Neural cell (in vitro differentiated cells): Measurements from ENCODE around the gene IL1RAPL2. TPM values are rescaled to one million over a fixed set of nuclear protein-coding genes. Genes with fewer than 3 reads are reported as not detected.

Source experiments
- H2AFZ ChIP-seq: fragments of 200-600, 300-800 bp; sonication (generic), shearing (Covaris generic); 2 replicates; pipeline ENCODE4 v1.6.0; 2014; ENCODE audit warnings: low read depth, mild to moderate bottlenecking, antibody characterized with exemption, low read length, moderate library complexity
- H3F3A ChIP-seq: fragments of 200-600 bp; shearing (Covaris generic); 2 replicates; pipeline ENCODE4 v1.6.1; 2016; ENCODE audit warnings: mild to moderate bottlenecking, moderate library complexity, mixed read lengths, antibody characterized with exemption, low read length; ENCODE audit not compliant: insufficient read depth, poor library complexity, severe bottlenecking
- H3K27ac ChIP-seq: fragments of 200-600, 300-800 bp; sonication (generic), shearing (Covaris generic); 2 replicates; pipeline ENCODE4 v1.5.1; 2014; ENCODE audit warnings: mild to moderate bottlenecking, low read length, moderate library complexity
- H3K27me3 ChIP-seq: fragments of 300-800, 200-600 bp; sonication (generic), shearing (Covaris generic); 2 replicates; pipeline ENCODE4 v1.6.0; 2014; ENCODE audit warnings: mild to moderate bottlenecking, low read depth, low read length, moderate library complexity; ENCODE audit not compliant: insufficient read depth
- H3K36me3 ChIP-seq: fragments of 300-800, 200-600 bp; sonication (generic), shearing (Covaris generic); 2 replicates; pipeline ENCODE4 v1.5.1; 2014; ENCODE audit warnings: mild to moderate bottlenecking, antibody characterized with exemption, low read length, moderate library complexity; ENCODE audit not compliant: insufficient read depth
- H3K4me2 ChIP-seq: fragments of 300-800, 200-600 bp; sonication (generic), shearing (Covaris generic); 2 replicates; pipeline ENCODE4 v1.6.0; 2014; ENCODE audit warnings: mild to moderate bottlenecking, low read length
- H3K4me3 ChIP-seq: fragments of 300-800, 200-600 bp; sonication (generic), shearing (Covaris generic); 2 replicates; pipeline ENCODE4 v1.5.1; 2014; ENCODE audit warnings: mild to moderate bottlenecking, low read length, moderate library complexity
- H3K79me2 ChIP-seq: fragments of 200-600 bp; shearing (Covaris generic); replicated peaks from 2 replicates; pipeline ENCODE4 v1.6.0; 2014; ENCODE audit warnings: mild to moderate bottlenecking, low read length, moderate library complexity; ENCODE audit not compliant: insufficient read depth
- H3K9ac ChIP-seq: fragments of 300-800, 200-600 bp; sonication (generic), shearing (Covaris generic); 2 replicates; pipeline ENCODE4 v1.6.1; 2016; ENCODE audit warnings: mild to moderate bottlenecking, low read length, mixed read lengths
- H3K9me2 ChIP-seq: fragments of 200-600 bp; shearing (Covaris generic); 2 replicates; pipeline ENCODE4 v1.6.1; 2016; ENCODE audit warnings: mild to moderate bottlenecking, low read length, mixed read lengths; ENCODE audit not compliant: insufficient read depth
- H3K9me3 ChIP-seq: fragments of 200-600, 300-800 bp; sonication (generic), shearing (Covaris generic); 2 replicates; pipeline ENCODE4 v1.6.1; 2016; ENCODE audit warnings: mild to moderate bottlenecking, mixed run types, low read length, moderate library complexity, mixed read lengths
- H4K20me1 ChIP-seq: fragments of 200-600 bp; shearing (Covaris generic); 2 replicates; pipeline ENCODE4 v1.6.1; 2016; ENCODE audit warnings: mild to moderate bottlenecking, mixed run types; ENCODE audit not compliant: insufficient read depth
- EP300 ChIP-seq: fragments of 450-650 bp; conservative IDR thresholded peaks from 2 replicates; pipeline ENCODE4 v1.6.1; 2014; ENCODE audit warnings: antibody characterized with exemption, mild to moderate bottlenecking, moderate library complexity; ENCODE audit not compliant: poor library complexity, severe bottlenecking
- EZH2 ChIP-seq: fragments of 200-600, 300-800 bp; shearing (Covaris generic), sonication (generic); IDR thresholded peaks from 2 replicates; pipeline ENCODE4 v1.6.1; 2014; ENCODE audit warnings: antibody characterized with exemption, low read length, borderline replicate concordance, mild to moderate bottlenecking; ENCODE audit not compliant: insufficient read depth, poor library complexity, severe bottlenecking
- MXI1 ChIP-seq: fragments of 450-650 bp; conservative IDR thresholded peaks from 2 replicates; pipeline ENCODE4 v1.6.1; 2014; ENCODE audit warnings: antibody characterized with exemption, mild to moderate bottlenecking; ENCODE audit not compliant: poor library complexity, severe bottlenecking
- POLR2AphosphoS5 ChIP-seq: IDR thresholded peaks from 2 replicates; pipeline ENCODE4 v1.6.1; 2012
- RAD21 ChIP-seq: fragments of 450-650 bp; conservative IDR thresholded peaks from 2 replicates; pipeline ENCODE4 v1.6.1; 2014; ENCODE audit warnings: antibody characterized with exemption, mild to moderate bottlenecking, moderate library complexity
- SMC3 ChIP-seq: fragments of 450-650 bp; conservative IDR thresholded peaks from 2 replicates; pipeline ENCODE4 v1.6.1; 2014; ENCODE audit warnings: antibody characterized with exemption, mild to moderate bottlenecking, moderate library complexity; ENCODE audit not compliant: poor library complexity
- TAF1 ChIP-seq: IDR thresholded peaks from 2 replicates; pipeline ENCODE4 v1.6.1; 2012; ENCODE audit warnings: low read depth
- polyA plus RNA-seq: library from polyadenylated mRNA; depleted of rRNA; stranded (reverse); fragments of >200 nt; gene quantifications from 2 replicates; pipeline ENCODE4 v1.2.3, GENCODE V29; 2014
- TF ChIP-seq, protein P1 (sequence below): IDR thresholded peaks from 2 replicates; pipeline ENCODE4 v1.6.1; 2012; ENCODE audit warnings: borderline replicate concordance
- TF ChIP-seq, protein P2 (sequence below): fragments of 450-650 bp; IDR thresholded peaks from 2 replicates; pipeline ENCODE4 v1.5.1; 2014; ENCODE audit warnings: antibody characterized with exemption, mild to moderate bottlenecking, moderate library complexity; ENCODE audit not compliant: poor library complexity, severe bottlenecking

Gene IL1RAPL2
- polyA plus RNA-seq, 1 donor from 2014 or later, result not detected

DNA sequence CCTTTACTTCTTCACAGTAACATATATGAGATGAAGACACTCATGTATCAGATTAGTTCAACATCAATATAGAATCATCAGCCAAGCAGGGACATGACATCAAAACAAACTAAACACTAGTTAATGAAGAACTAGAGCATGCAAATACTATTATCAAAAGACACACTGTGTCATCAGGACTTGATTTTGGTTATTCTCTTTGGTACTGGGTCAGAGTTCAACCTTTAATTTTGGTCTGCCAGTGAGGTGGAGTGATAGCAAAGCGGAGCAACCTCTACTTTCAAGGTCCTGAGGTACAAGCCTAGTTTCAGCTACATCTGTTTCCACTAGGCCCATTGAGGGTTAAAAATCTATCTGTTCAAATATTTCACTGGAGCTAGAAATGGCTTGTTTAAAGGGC is 584.0 kb downstream of the IL1RAPL2 start:
- TF ChIP-seq TAF1 (no peak), MXI1 (no peak)
- no peak overlapping the region for H3K9ac ChIP-seq

DNA sequence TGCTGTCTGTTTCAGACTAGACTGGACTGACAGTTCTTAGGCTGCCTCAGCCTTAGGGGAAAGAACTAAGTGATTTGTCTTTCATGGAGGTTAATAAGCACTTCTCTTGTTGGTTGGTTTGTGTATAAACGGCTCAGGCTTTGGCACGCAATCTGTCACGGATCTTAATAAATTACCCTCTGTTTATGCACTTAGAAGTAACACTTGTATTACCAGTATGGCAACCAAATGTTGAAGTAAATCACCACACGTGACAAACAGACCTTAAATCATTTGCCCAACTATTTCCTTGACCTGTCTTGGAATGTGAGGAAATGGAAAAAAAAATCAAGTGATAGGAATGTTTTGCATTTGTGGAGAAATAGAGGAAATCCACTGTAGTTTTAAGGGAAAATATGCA is 584.6 kb downstream of the IL1RAPL2 start:
- H3K27me3 ChIP-seq, result no peaks in the 10 kb centered on the region
- H3K9me3 ChIP-seq, result no peaks in the 10 kb centered on the region
- no peak for TF ChIP-seq TAF1
- TF ChIP-seq POLR2AphosphoS5, result no peak
- TF ChIP-seq, protein P1, sequence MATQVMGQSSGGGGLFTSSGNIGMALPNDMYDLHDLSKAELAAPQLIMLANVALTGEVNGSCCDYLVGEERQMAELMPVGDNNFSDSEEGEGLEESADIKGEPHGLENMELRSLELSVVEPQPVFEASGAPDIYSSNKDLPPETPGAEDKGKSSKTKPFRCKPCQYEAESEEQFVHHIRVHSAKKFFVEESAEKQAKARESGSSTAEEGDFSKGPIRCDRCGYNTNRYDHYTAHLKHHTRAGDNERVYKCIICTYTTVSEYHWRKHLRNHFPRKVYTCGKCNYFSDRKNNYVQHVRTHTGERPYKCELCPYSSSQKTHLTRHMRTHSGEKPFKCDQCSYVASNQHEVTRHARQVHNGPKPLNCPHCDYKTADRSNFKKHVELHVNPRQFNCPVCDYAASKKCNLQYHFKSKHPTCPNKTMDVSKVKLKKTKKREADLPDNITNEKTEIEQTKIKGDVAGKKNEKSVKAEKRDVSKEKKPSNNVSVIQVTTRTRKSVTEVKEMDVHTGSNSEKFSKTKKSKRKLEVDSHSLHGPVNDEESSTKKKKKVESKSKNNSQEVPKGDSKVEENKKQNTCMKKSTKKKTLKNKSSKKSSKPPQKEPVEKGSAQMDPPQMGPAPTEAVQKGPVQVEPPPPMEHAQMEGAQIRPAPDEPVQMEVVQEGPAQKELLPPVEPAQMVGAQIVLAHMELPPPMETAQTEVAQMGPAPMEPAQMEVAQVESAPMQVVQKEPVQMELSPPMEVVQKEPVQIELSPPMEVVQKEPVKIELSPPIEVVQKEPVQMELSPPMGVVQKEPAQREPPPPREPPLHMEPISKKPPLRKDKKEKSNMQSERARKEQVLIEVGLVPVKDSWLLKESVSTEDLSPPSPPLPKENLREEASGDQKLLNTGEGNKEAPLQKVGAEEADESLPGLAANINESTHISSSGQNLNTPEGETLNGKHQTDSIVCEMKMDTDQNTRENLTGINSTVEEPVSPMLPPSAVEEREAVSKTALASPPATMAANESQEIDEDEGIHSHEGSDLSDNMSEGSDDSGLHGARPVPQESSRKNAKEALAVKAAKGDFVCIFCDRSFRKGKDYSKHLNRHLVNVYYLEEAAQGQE, result no peak
- no peak for TF ChIP-seq SMC3
- TF ChIP-seq, protein P2, sequence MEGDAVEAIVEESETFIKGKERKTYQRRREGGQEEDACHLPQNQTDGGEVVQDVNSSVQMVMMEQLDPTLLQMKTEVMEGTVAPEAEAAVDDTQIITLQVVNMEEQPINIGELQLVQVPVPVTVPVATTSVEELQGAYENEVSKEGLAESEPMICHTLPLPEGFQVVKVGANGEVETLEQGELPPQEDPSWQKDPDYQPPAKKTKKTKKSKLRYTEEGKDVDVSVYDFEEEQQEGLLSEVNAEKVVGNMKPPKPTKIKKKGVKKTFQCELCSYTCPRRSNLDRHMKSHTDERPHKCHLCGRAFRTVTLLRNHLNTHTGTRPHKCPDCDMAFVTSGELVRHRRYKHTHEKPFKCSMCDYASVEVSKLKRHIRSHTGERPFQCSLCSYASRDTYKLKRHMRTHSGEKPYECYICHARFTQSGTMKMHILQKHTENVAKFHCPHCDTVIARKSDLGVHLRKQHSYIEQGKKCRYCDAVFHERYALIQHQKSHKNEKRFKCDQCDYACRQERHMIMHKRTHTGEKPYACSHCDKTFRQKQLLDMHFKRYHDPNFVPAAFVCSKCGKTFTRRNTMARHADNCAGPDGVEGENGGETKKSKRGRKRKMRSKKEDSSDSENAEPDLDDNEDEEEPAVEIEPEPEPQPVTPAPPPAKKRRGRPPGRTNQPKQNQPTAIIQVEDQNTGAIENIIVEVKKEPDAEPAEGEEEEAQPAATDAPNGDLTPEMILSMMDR, result no peak
- no peak for TF ChIP-seq EP300
- TF ChIP-seq MXI1, result no peak
- TF ChIP-seq RAD21, result no peak
- no peak for TF ChIP-seq EZH2

More for the DNA sequence above, 584.0 kb downstream of the IL1RAPL2 start:
- no peaks in the 10 kb centered on the region for H3K9me2 ChIP-seq
- no peak overlapping the region for H3K4me3 ChIP-seq
- no peak overlapping the region for H2AFZ ChIP-seq
- no peak overlapping the region for H3K4me2 ChIP-seq
- H3K79me2 ChIP-seq, result no peaks in the 10 kb centered on the region
- no peaks in the 10 kb centered on the region for H3K36me3 ChIP-seq
- H3K9me3 ChIP-seq, result no peaks in the 10 kb centered on the region
- no peaks in the 10 kb centered on the region for H3F3A ChIP-seq
- H3K27me3 ChIP-seq, result no peaks in the 10 kb centered on the region
- no peak overlapping the region for H3K27ac ChIP-seq
- H4K20me1 ChIP-seq, result no peaks in the 10 kb centered on the region

DNA sequence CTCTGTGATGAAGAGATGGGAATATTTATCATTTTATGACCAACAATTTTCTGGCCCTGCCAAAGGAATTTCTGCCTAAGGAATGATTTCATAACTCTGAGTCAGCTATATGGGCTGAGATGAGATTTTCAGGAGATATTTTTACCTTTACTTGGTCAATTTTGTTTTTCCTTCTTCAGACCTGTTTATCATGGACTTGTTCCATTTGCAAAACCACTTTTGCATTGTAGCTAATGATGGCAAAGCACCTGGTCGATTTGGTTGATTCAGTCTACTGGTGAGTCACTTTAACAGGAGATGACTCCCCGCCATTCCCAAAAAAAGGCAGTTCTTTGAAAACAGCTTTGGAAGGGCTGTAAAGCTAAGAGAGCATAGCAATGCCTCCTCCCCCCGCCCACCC is 601.2 kb downstream of the IL1RAPL2 start:
- H2AFZ ChIP-seq, result no peak overlapping the region
- H3K4me3 ChIP-seq, result no peak overlapping the region
- no peaks in the 10 kb centered on the region for H3K9me3 ChIP-seq

More for the DNA sequence above, 584.6 kb downstream of the IL1RAPL2 start:
- H3K27ac ChIP-seq, result no peak overlapping the region
- H4K20me1 ChIP-seq, result no peaks in the 10 kb centered on the region
- H3K4me2 ChIP-seq, result no peak overlapping the region
- H3K79me2 ChIP-seq, result no peaks in the 10 kb centered on the region
- H3F3A ChIP-seq, result no peaks in the 10 kb centered on the region
- no peak overlapping the region for H3K4me3 ChIP-seq
- no peaks in the 10 kb centered on the region for H3K36me3 ChIP-seq
- H2AFZ ChIP-seq, result no peak overlapping the region
- H3K9me2 ChIP-seq, result no peaks in the 10 kb centered on the region
- H3K9ac ChIP-seq, result no peak overlapping the region

More for the DNA sequence above, 601.2 kb downstream of the IL1RAPL2 start:
- Histone ChIP-seq H3K27me3 (no peaks in the 10 kb centered on the region), H4K20me1 (no peaks in the 10 kb centered on the region), H3K4me2 (no peak overlapping the region), H3K79me2 (no peaks in the 10 kb centered on the region), H3K36me3 (no peaks in the 10 kb centered on the region), H3K27ac (no peak overlapping the region), H3K9ac (no peak overlapping the region), H3F3A (no peaks in the 10 kb centered on the region), H3K9me2 (no peaks in the 10 kb centered on the region)
- TF ChIP-seq, protein P1, result no peak
- TF ChIP-seq RAD21 (no peak), POLR2AphosphoS5 (no peak), SMC3 (no peak), EZH2 (no peak), MXI1 (no peak), TAF1 (no peak), EP300 (no peak)
- TF ChIP-seq, protein P2, result no peak
